NCI-H460 (cell line): Measurements from ENCODE around the gene DIS3L2. TPM values are rescaled to one million over a fixed set of nuclear protein-coding genes. Genes with fewer than 3 reads are reported as not detected.
"Not testable (repeated sequence)": the region's sequence is repeated elsewhere in the genome, so short reads cannot be mapped to it uniquely, and the experiment has no call there.

Experiments
- DNase-seq: peaks from one replicate; pipeline ENCODE4 v3.0.0-alpha.2; 2016; ENCODE audit warnings: low read depth; ENCODE audit errors: extremely low read depth
- total RNA-seq: library from RNA; depleted of rRNA; stranded (reverse); fragments of >200 nt; shearing (Covaris generic); gene quantifications from 2 replicates; pipeline ENCODE4 v1.2.3, GENCODE V29; 2014

DIS3L2 gene
- total RNA-seq, 1 experiment from 2014 or later, result 26.0 TPM

GRCh38 chr2:232008907-232009638, 47.6 kb downstream of the DIS3L2 start:
- DNase-seq, result no peak

- no peak for DNase-seq
Observed at GRCh38 chr2:232009639-232010274, 48.2 kb downstream of the DIS3L2 start.

GRCh38 chr2:232013701-232014353, 52.3 kb downstream of the DIS3L2 start:
- DNase-seq, result no peak

- DNase-seq, result no peak
Observed at GRCh38 chr2:232014681-232015080, 53.2 kb downstream of the DIS3L2 start.

- no peak for DNase-seq
Observed at GRCh38 chr2:232018181-232018580, 56.7 kb downstream of the DIS3L2 start.

- no peak for DNase-seq
Observed at GRCh38 chr2:232022718-232023117, 61.2 kb downstream of the DIS3L2 start.

- no peak for DNase-seq
Observed at GRCh38 chr2:232023426-232023825, 61.9 kb downstream of the DIS3L2 start.

- no peak for DNase-seq
Observed at GRCh38 chr2:232024457-232024856, 62.9 kb downstream of the DIS3L2 start.

GRCh38 chr2:232026910-232027309, 65.4 kb downstream of the DIS3L2 start:
- no peak for DNase-seq

- DNase-seq, result no peak
Observed at GRCh38 chr2:232027530-232027929, 66.0 kb downstream of the DIS3L2 start.

- DNase-seq, result no peak
Observed at GRCh38 chr2:232028071-232028470, 66.6 kb downstream of the DIS3L2 start.

- no peak for DNase-seq
Observed at GRCh38 chr2:232028631-232029030, 67.1 kb downstream of the DIS3L2 start.

GRCh38 chr2:232029346-232029745, 67.8 kb downstream of the DIS3L2 start:
- no peak for DNase-seq

GRCh38 chr2:232030229-232030628, 68.7 kb downstream of the DIS3L2 start:
- no peak for DNase-seq

GRCh38 chr2:232035292-232035691, 73.8 kb downstream of the DIS3L2 start:
- DNase-seq, result not testable (repeated sequence)

- not testable (repeated sequence) for DNase-seq
Observed at GRCh38 chr2:232036876-232037275, 75.4 kb downstream of the DIS3L2 start.

- no peak for DNase-seq
Observed at GRCh38 chr2:232038251-232038880, 76.9 kb downstream of the DIS3L2 start.

GRCh38 chr2:232038881-232039485, 77.5 kb downstream of the DIS3L2 start:
- no peak for DNase-seq

- no peak for DNase-seq
Observed at GRCh38 chr2:232042911-232043574, 81.5 kb downstream of the DIS3L2 start.

- no peak for DNase-seq
Observed at GRCh38 chr2:232043966-232044365, 82.5 kb downstream of the DIS3L2 start.
